A549 (cell line): ENCODE data around the gene ARHGAP23. TPM values are rescaled to one million over a fixed set of nuclear protein-coding genes. Genes with fewer than 3 reads are reported as not detected.

ENCODE experiments used
- ATAC-seq, 2 experiments: fragments of 200-7000 bp in 1 of 2; fragments of >200 bp in 1 of 2; cut with Nextera tagmentation in 1 of 2; cut with Tn5 transposase in 1 of 2; 3 replicates each; pipeline versions ENCODE4 v1.8.0 to v1.9.1; 2018 to 2020; ENCODE audit warnings: mild to moderate bottlenecking in 1 of 2, moderate library complexity in 1 of 2
- CTCF ChIA-PET: fragments of 300-600 bp; sonication (Branson Sonifier 250); formaldehyde crosslinking; extraction: SDS; loops from one replicate; lab custom pipeline; 2021; ENCODE audit warnings: antibody characterized with exemption, inconsistent platforms; lab: Yijun Ruan, JAX
- POLR2A ChIA-PET: fragments of 350-600 bp; formaldehyde crosslinking; extraction: SDS; loops from one replicate; lab custom pipeline; 2021; ENCODE audit warnings: antibody characterized with exemption, inconsistent platforms; lab: Yijun Ruan, JAX
- DNase-seq, 2 experiments: peaks; one replicate each; pipeline versions ENCODE4 v3.0.0 to v3.0.0-alpha.2; 2011 to 2016; ENCODE audit warnings: low read depth in 1 of 2, low spot score in 1 of 2
- FAIRE-seq: peaks from 2 replicates; lab custom pipeline; 2011; peaks lifted over from hg19 to GRCh38; lab: Jason Lieb, UNC
- H3K27ac ChIP-seq, 2 experiments: fragments of >200 bp; sonication (Bioruptor Twin); formaldehyde crosslinking; 3 replicates each; pipeline ENCODE4 v1.5.1; 2016 to 2017
- H3K4me1 ChIP-seq: fragments of >200 bp; sonication (Bioruptor Twin); formaldehyde crosslinking; 3 replicates; pipeline ENCODE4 v1.6.1; 2016
- H3K4me2 ChIP-seq: fragments of >200 bp; sonication (Bioruptor Twin); formaldehyde crosslinking; 3 replicates; pipeline ENCODE4 v1.6.1; 2016
- H3K4me3 ChIP-seq: fragments of >200 bp; sonication (Bioruptor Twin); formaldehyde crosslinking; 3 replicates; pipeline ENCODE4 v1.5.1; 2016
- H3K9me3 ChIP-seq: fragments of >200 bp; sonication (Bioruptor Twin); formaldehyde crosslinking; 3 replicates; pipeline ENCODE4 v1.6.1; 2016
- CHD2 ChIP-seq: fragments of 150-350 bp; IDR thresholded peaks from 2 replicates; pipeline ENCODE4 v1.6.1; 2014; ENCODE audit warnings: low read length; ENCODE audit not compliant: partially characterized antibody
- CHD4 ChIP-seq: fragments of 200-600 bp; sonication (generic); IDR thresholded peaks from 2 replicates; pipeline ENCODE4 v1.6.1; 2016; ENCODE audit warnings: antibody characterized with exemption, mild to moderate bottlenecking, borderline replicate concordance
- CTCF ChIP-seq: fragments of >200 bp; sonication (Bioruptor Twin); formaldehyde crosslinking; IDR thresholded peaks from 3 replicates; pipeline ENCODE4 v1.5.1; 2016
- FOSL2 ChIP-seq, 2 experiments: fragments of 450-650 bp in 1 of 2; fragments of >200 bp in 1 of 2; sonication (Bioruptor Twin) in 1 of 2; formaldehyde crosslinking; IDR thresholded peaks; 2 replicates each; pipeline versions ENCODE4 v1.5.0 to v1.6.1; 2016 to 2020; ENCODE audit warnings: mild to moderate bottlenecking in 1 of 2, moderate library complexity in 1 of 2
- HOXA7 ChIP-seq: fragments of 250-450 bp; sonication (Bioruptor Pico); IDR thresholded peaks from 2 replicates; pipeline ENCODE4 v1.5.0; 2020; ENCODE audit warnings: mild to moderate bottlenecking, moderate library complexity
- HOXB5 ChIP-seq: fragments of 250-450 bp; sonication (Bioruptor Pico); IDR thresholded peaks from 2 replicates; pipeline ENCODE4 v1.5.0; 2020; ENCODE audit warnings: mild to moderate bottlenecking, moderate library complexity
- JUNB ChIP-seq: fragments of >200 bp; sonication (Bioruptor Twin); formaldehyde crosslinking; IDR thresholded peaks from 2 replicates; pipeline ENCODE4 v1.6.1; 2016
- KDM1A ChIP-seq: fragments of 200-600 bp; sonication (generic); IDR thresholded peaks from 2 replicates; pipeline ENCODE4 v1.6.1; 2016; ENCODE audit warnings: low read depth, mild to moderate bottlenecking
- KDM5A ChIP-seq: fragments of 200-600 bp; sonication (generic); IDR thresholded peaks from 2 replicates; pipeline ENCODE4 v1.6.1; 2016; ENCODE audit warnings: antibody characterized with exemption, mild to moderate bottlenecking
- NR3C1 ChIP-seq: fragments of >200 bp; sonication (Bioruptor Twin); formaldehyde crosslinking; IDR thresholded peaks from 3 replicates; pipeline ENCODE4 v1.6.1; 2017
- PHF8 ChIP-seq: fragments of 200-600 bp; sonication (generic); IDR thresholded peaks from 2 replicates; pipeline ENCODE4 v1.6.1; 2016; ENCODE audit warnings: low read depth, mild to moderate bottlenecking, antibody characterized with exemption, moderate library complexity, borderline replicate concordance
- POLR2AphosphoS2 ChIP-seq: conservative IDR thresholded peaks from 2 replicates; pipeline ENCODE4 v1.6.1; 2012; ENCODE audit warnings: low read length, improper control_type of control experiment, inconsistent platforms
- RAD21 ChIP-seq, 2 experiments: fragments of >200 bp in 1 of 2; sonication (Bioruptor Twin) in 1 of 2; formaldehyde crosslinking in 1 of 2; IDR thresholded peaks in 1 of 2; conservative IDR thresholded peaks in 1 of 2; 2 replicates in 1 of 2; 3 replicates in 1 of 2; pipeline ENCODE4 v1.6.1; 2012 to 2018; ENCODE audit warnings: inconsistent platforms in 1 of 2
- RFX5 ChIP-seq: fragments of 450-650 bp; IDR thresholded peaks from 2 replicates; pipeline ENCODE4 v1.7.1; 2014; ENCODE audit warnings: antibody characterized with exemption, mild to moderate bottlenecking, moderate library complexity
- SMC3 ChIP-seq: fragments of >200 bp; sonication (Bioruptor Twin); formaldehyde crosslinking; IDR thresholded peaks from 3 replicates; pipeline ENCODE4 v1.6.1; 2018; ENCODE audit warnings: inconsistent platforms
- SREBF2 ChIP-seq: fragments of 450-650 bp; IDR thresholded peaks from 2 replicates; pipeline ENCODE4 v1.6.1; 2014; ENCODE audit warnings: mild to moderate bottlenecking, moderate library complexity
- ZFP36 ChIP-seq: fragments of 450-650 bp; IDR thresholded peaks from 2 replicates; pipeline ENCODE4 v1.6.1; 2014; ENCODE audit warnings: borderline replicate concordance; ENCODE audit not compliant: partially characterized antibody
- WGBS: methylation state at CpG from one replicate; pipeline ENCODE4 v1.1.6; 2017; ENCODE audit errors: missing lambda C conversion rate; 5-methylcytosine and 5-hydroxymethylcytosine counted together
- polyA plus RNA-seq, 4 experiments: library from polyadenylated mRNA; depleted of rRNA in 3 of 4; stranded (reverse); fragments of >200 nt; fragmentation: RNase III in 1 of 4; extraction: RNeasy Plus Mini Kit Qiagen cat#74134 plus additional on column Dnase treatment in 1 of 4; gene quantifications; 2 replicates in 3 of 4; 3 replicates in 1 of 4; pipeline ENCODE4 v1.2.3, GENCODE V29; 2011 to 2017
- TF ChIP-seq, protein P1 (sequence below): fragments of 250-450 bp; sonication (Bioruptor Pico); IDR thresholded peaks from 2 replicates; pipeline ENCODE4 v1.5.0; 2021; ENCODE audit warnings: mild to moderate bottlenecking, moderate library complexity, borderline replicate concordance

The ARHGAP23 gene
- polyA plus RNA-seq, 2 of the 4 experiments (the other 2 are of a cell fraction) = 4.8 to 32.6 TPM

DNA sequence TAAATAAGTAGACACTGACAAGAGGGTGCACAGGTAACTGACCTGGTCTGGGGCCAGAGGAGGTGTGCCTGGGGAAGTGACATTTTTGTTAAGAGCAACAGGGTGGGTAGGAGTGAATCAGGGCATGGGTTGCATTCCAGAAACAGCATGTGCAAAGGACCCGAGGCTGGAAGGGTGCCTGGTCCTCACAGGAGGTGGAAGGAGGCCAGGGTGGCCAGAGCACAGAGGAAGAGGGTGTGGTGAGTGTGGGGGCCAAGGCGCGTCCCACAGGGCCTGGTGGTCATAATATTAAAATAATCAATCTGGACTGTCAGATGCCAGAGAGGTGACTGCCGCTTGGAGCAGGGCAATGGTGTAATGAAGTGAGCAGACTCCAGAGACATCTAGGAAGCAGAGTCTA, 14.3 kb downstream of the ARHGAP23 start (continued):
- no peak for TF ChIP-seq JUNB

- FAIRE-seq (no peak), DNase-seq (no peak)
Measured at GRCh38 chr17:38443356-38444031, 15.2 kb downstream of the ARHGAP23 start.

DNA sequence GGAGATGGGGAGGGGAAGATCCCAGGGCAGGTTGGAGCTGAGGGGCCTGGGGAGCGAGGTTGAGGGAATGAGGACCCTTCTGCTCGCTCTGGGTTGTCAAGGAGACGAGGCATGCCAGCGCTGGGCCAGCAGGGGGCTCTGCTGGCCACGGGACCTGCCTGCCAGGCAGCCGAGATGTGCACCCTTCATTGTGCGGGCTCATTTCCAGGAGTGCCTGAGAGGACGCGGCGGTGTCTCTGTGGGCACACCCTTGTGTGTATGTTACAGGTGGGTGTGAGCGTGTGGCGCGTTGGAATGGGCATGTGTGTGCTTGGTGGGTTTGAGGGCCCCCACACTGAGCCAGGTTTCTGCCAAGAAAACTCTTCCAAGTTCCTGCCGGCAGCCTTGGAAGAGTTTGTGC, 15.9 kb downstream of the ARHGAP23 start:
- DNase-seq = peak; percentile 71 to 91
- POLR2A ChIA-PET = no interaction called here
- no peak for FAIRE-seq
- TF ChIP-seq SREBF2 (no peak), PHF8 (no peak), CTCF (peak; percentile 96), SMC3 (peak; percentile 99), RAD21 (conservative IDR thresholded peaks at IDR 0.05 in 1 of 2, IDR thresholded peaks at IDR 0.05 in 1 of 2) (peak; percentile 98 to 99)
- CTCF ChIA-PET = interaction anchor here (0.7 to 12.9 kb wide), 35 partner anchors 8 to 1171 kb away, joined by 3 to 173 read pairs (median 7); partner anchors contain the start of gene ARHGAP23
- Histone ChIP-seq H3K4me2 (peak overlapping the region; percentile 68), H3K9me3 (no peaks in the 10 kb centered on the region), H3K4me1 (peaks cover 29% of the 10 kb centered on the region), H3K27ac (peak overlapping the region in 1 of 2 experiments; percentile 59; a peak in 2 of 6 replicates), H3K4me3 (no peak overlapping the region)
- 7% methylated on average over 14 of the region's 14 CpGs for WGBS
- ATAC-seq = peak; percentile 91 to 97

More at GRCh38 chr17:38443356-38444031, 15.2 kb downstream of the ARHGAP23 start:
- ChIA-PET POLR2A (no interaction called here), CTCF (interaction anchor here (0.5 to 12.9 kb wide), 39 partner anchors 8 to 1171 kb away, joined by 3 to 173 read pairs (median 6); partner anchors contain the start of gene ARHGAP23)
- WGBS = 47% methylated on average over 6 of the region's 7 CpGs
- Histone ChIP-seq H3K4me1 (peaks cover 22% of the 10 kb centered on the region), H3K4me2 (peak overlapping the region; percentile 68), H3K9me3 (no peaks in the 10 kb centered on the region), H3K27ac (0 out of 6 replicates have a peak overlapping the region, but pooled peaks of 1 of the 2 experiments have one; percentile 6), H3K4me3 (no peak overlapping the region)
- peak; percentile 10 to 17 for ATAC-seq
- TF ChIP-seq KDM1A = no peak
- no peak for TF ChIP-seq CHD2
- no peak for TF ChIP-seq KDM5A
- TF ChIP-seq NR3C1 = no peak

DNA sequence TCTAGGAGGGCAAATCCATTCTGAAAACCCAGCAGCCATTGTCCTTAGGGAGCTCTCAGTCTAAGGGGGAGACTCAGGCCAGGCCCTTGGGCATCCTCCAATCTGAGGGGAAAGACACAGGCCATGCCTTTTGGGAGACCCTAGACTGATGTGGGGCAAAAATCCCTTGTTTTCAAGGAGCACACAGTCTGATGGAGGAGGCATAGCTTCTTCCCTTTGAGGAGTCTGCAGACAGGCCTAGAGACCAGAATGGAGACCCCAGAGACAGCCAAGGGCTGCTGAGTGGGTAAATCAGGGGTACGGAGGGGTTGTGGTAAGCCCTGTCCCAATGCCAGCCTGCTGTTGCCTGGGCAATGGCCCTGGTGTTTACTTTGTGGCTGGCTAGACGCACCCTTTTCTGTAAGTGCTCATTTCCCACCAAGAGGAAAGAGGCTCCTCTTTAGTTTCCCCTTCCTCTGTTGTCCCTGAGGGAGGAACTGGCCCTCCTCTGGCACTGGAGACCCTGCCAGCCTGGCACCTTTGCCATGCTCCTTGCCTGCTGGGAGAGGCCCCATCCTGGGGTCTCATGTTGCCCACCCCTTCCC, 19.3 kb downstream of the ARHGAP23 start:
- WGBS = 55% methylated on average over 2 of the region's 2 CpGs
- no peak for ATAC-seq
- FAIRE-seq = no peak
- no peak for DNase-seq
- TF ChIP-seq HOXB5 (CRISPR knock-in tag) (no peak), ZFP36 (peak; percentile 36)
- H3K9me3 ChIP-seq = no peaks in the 10 kb centered on the region
- H3K27ac ChIP-seq = peak overlapping the region; percentile 37 to 96; a peak in 4 of 6 replicates
- ChIA-PET CTCF (interaction anchor here (0.6 to 2.5 kb wide), 13 partner anchors 9 to 221 kb away, joined by 3 to 10 read pairs (median 4); no protein-coding TSS in a partner anchor), POLR2A (interaction anchor here (0.6 kb wide), 1 partner anchor 28 kb away, joined by 4 read pairs; no protein-coding TSS in a partner anchor)
- H3K4me3 ChIP-seq = no peak overlapping the region
- H3K4me1 ChIP-seq = peaks cover 63% of the 10 kb centered on the region
- peak overlapping the region; percentile 49 for H3K4me2 ChIP-seq

DNA sequence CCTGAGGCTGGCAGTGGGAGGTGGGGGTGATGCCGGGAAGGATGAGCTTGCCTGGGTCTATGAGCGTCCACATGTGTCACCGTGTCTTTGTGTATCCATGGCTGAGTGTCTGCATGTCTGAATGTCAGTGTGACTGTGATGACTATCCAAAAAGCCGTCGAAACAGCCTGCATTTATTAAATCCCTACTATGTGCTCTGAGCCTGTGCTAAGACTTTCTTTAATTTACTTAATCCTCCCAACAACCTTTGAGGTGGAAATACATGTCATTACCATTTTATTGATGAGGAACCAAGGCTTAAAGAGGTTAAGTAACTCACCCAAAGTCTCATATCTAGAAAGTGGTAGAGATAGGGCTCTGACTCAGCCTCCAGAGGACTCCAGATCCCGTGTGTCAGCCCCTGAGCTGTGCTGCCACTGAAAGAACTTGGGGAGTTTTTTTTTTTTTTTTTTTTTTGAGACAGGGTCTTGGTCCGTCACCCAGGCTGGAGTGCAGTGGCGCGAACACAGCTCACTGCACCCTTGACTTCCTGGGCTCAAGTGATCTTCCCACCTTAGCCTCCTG, 20.0 kb downstream of the ARHGAP23 start:
- no peak for ATAC-seq
- 69% methylated on average over 9 of the region's 9 CpGs for WGBS
- Histone ChIP-seq H3K9me3 (no peaks in the 10 kb centered on the region), H3K27ac (peak overlapping the region in 1 of 2 experiments; percentile 96; a peak in 3 of 6 replicates), H3K4me3 (no peak overlapping the region), H3K4me2 (peak overlapping the region; percentile 49), H3K4me1 (peaks cover 69% of the 10 kb centered on the region)
- no peak for FAIRE-seq
- POLR2A ChIA-PET = no interaction called here
- no peak for DNase-seq
- CTCF ChIA-PET = interaction anchor here (0.6 to 2.5 kb wide), 5 partner anchors 24 to 299 kb away, joined by 3 to 9 read pairs (median 3); no protein-coding TSS in a partner anchor
- TF ChIP-seq KDM1A = no peak
- no peak for TF ChIP-seq CHD4
- no peak for TF ChIP-seq CTCF
- TF ChIP-seq, protein P1, sequence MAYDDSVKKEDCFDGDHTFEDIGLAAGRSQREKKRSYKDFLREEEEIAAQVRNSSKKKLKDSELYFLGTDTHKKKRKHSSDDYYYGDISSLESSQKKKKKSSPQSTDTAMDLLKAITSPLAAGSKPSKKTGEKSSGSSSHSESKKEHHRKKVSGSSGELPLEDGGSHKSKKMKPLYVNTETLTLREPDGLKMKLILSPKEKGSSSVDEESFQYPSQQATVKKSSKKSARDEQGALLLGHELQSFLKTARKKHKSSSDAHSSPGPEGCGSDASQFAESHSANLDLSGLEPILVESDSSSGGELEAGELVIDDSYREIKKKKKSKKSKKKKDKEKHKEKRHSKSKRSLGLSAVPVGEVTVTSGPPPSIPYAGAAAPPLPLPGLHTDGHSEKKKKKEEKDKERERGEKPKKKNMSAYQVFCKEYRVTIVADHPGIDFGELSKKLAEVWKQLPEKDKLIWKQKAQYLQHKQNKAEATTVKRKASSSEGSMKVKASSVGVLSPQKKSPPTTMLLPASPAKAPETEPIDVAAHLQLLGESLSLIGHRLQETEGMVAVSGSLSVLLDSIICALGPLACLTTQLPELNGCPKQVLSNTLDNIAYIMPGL = no peak
- TF ChIP-seq RFX5 = no peak
- no peak for TF ChIP-seq HOXA7 (CRISPR knock-in tag)
- TF ChIP-seq PHF8 = no peak
- TF ChIP-seq FOSL2 (IDR thresholded peaks at IDR 0.05) = no peak
- TF ChIP-seq FOSL2 (CRISPR knock-in tag; IDR thresholded peaks at IDR 0.05) = no peak
- TF ChIP-seq POLR2AphosphoS2 = no peak
